ENCODE data around the gene CUL3. TPM values are rescaled to one million over a fixed set of nuclear protein-coding genes. Genes with fewer than 3 reads are reported as not detected.

CUL3 gene
- total and polyA plus RNA-seq, 10 of the 15 experiments (the other 5 are each of a cell fraction or from before 2014, with no cell fraction given) = 22.0 to 95.4 (median 53.4) TPM

DNA sequence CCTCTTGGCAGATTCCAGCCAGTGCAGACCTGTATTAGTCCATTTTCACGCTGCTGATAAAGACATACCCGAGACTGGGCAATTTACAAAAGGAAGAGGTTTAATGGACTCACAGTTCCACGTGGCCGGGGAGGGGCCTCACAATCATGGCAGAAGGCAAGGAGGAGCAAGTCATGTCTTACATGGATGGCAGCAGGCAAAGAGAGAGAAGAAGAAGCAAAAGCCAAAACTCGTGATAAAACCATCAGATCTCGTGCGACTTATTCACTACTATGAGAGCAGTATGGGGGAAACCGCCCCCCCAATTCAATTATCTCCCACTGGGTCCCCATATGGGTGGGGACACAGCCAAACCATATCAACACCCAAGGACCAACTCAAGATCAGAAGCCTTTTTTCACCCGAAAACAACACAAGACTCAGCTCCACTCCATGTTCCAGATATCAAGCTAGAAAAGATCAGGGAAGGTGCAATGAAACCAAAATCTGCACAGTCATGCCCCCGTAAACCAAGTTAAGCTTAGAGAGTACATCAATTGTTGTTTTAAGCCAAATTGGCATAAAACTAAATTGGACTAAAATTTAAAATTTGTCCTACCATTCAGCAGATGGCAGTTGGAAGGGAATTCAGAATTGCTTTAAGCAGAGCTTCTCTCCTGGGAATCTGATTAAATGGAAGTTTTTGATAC is 127.6 kb downstream of the CUL3 start:
- Histone ChIP-seq H3K4me1 (ENCODE audit: control insufficient read depth, insufficient read depth, low read length) (no peaks in the 10 kb centered on the region), H3K9ac (ENCODE audit: control insufficient read depth, insufficient read depth, low read length) (no peak overlapping the region), H3K4me2 (ENCODE audit: control insufficient read depth, insufficient read depth) (no peak overlapping the region), H3K27ac (ENCODE audit: control insufficient read depth, insufficient read depth) (no peak overlapping the region), H3K4me3 (no peak overlapping the region), H3K9me3 (replicated peaks; ENCODE audit: control insufficient read depth, insufficient read depth, low read length) (no peaks in the 10 kb centered on the region), H3K79me2 (ENCODE audit: control insufficient read depth, insufficient read depth, low read length) (no peaks in the 10 kb centered on the region), H4K20me1 (ENCODE audit: control insufficient read depth, insufficient read depth) (no peaks in the 10 kb centered on the region), H2AFZ (ENCODE audit: control insufficient read depth, low read depth, low read length) (no peak overlapping the region), H3K27me3 (replicated peaks in 1 of 2; ENCODE audit: control insufficient read depth in 2 of 2, insufficient read depth in 2 of 2, low read length in 1 of 2) (no peaks in the 10 kb centered on the region), H3K36me3 (ENCODE audit: control insufficient read depth in 2 of 2, insufficient read depth in 2 of 2, low read length in 1 of 2) (no peaks in the 10 kb centered on the region)
- CTCF ChIA-PET = interaction anchor here (0.6 to 1.1 kb wide), 3 partner anchors 8 to 194 kb away, joined by 3 to 4 read pairs (median 3); no protein-coding TSS in a partner anchor
- in situ Hi-C loops (cut with MboI) = no loop called here
- TF ChIP-seq EED (IDR thresholded peaks at IDR 0.05; ENCODE audit: low read depth) = no peak
- TF ChIP-seq JUND (IDR thresholded peaks at IDR 0.05; ENCODE audit: low read depth, low read length) = no peak
- TF ChIP-seq CBX5 (IDR thresholded peaks at IDR 0.05; ENCODE audit: low read depth) = no peak
- TF ChIP-seq, protein P1, sequence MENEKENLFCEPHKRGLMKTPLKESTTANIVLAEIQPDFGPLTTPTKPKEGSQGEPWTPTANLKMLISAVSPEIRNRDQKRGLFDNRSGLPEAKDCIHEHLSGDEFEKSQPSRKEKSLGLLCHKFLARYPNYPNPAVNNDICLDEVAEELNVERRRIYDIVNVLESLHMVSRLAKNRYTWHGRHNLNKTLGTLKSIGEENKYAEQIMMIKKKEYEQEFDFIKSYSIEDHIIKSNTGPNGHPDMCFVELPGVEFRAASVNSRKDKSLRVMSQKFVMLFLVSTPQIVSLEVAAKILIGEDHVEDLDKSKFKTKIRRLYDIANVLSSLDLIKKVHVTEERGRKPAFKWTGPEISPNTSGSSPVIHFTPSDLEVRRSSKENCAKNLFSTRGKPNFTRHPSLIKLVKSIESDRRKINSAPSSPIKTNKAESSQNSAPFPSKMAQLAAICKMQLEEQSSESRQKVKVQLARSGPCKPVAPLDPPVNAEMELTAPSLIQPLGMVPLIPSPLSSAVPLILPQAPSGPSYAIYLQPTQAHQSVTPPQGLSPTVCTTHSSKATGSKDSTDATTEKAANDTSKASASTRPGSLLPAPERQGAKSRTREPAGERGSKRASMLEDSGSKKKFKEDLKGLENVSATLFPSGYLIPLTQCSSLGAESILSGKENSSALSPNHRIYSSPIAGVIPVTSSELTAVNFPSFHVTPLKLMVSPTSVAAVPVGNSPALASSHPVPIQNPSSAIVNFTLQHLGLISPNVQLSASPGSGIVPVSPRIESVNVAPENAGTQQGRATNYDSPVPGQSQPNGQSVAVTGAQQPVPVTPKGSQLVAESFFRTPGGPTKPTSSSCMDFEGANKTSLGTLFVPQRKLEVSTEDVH (IDR thresholded peaks at IDR 0.05; ENCODE audit: low read depth, partially characterized antibody) = no peak
- no peak for TF ChIP-seq POU2F2 (IDR thresholded peaks at IDR 0.05; ENCODE audit: borderline replicate concordance, low read depth, low read length)
- TF ChIP-seq PAX8 (IDR thresholded peaks at IDR 0.05) = no peak
- no peak for TF ChIP-seq ETV6 (conservative IDR thresholded peaks at IDR 0.05 in 1 of 2, IDR thresholded peaks at IDR 0.05 in 1 of 2; ENCODE audit: borderline replicate concordance in 1 of 2, low read depth in 1 of 2)
- no peak for TF ChIP-seq NFIC (IDR thresholded peaks at IDR 0.05; ENCODE audit: low read depth, low read length)
- no peak for TF ChIP-seq SUPT20H (IDR thresholded peaks at IDR 0.05; ENCODE audit: borderline replicate concordance, control insufficient read depth, low read depth, low read length)
- TF ChIP-seq, protein P2, sequence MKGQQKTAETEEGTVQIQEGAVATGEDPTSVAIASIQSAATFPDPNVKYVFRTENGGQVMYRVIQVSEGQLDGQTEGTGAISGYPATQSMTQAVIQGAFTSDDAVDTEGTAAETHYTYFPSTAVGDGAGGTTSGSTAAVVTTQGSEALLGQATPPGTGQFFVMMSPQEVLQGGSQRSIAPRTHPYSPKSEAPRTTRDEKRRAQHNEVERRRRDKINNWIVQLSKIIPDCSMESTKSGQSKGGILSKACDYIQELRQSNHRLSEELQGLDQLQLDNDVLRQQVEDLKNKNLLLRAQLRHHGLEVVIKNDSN (IDR thresholded peaks at IDR 0.05; ENCODE audit: borderline replicate concordance, extremely low read length, insufficient read depth, low read depth, low read length) = no peak
- no peak for TF ChIP-seq IKZF1 (conservative IDR thresholded peaks at IDR 0.05)
- no peak for TF ChIP-seq NR2F1 (conservative IDR thresholded peaks at IDR 0.05)
- no peak for TF ChIP-seq SIX5 (IDR thresholded peaks at IDR 0.05; ENCODE audit: low read depth, low read length, severe bottlenecking)
- POLR2A ChIA-PET = no interaction called here
- RAD21 ChIA-PET (ENCODE audit: unreplicated experiment) = no interaction called here
- intact Hi-C loops (cut with micrococcal nuclease; ENCODE audit: unreplicated experiment) = no loop called here
- SMC1A ChIA-PET (ENCODE audit: uncharacterized antibody, unreplicated experiment) = interaction anchor here (0.9 to 1.3 kb wide), 2 partner anchors 12 to 16 kb away, joined by 3 to 6 read pairs; no protein-coding TSS in a partner anchor
- DNase-seq (ENCODE audit: low read depth, low spot score) (no peak), FAIRE-seq (no peak), ATAC-seq (no peak)
- WGBS (ENCODE audit: insufficient coverage, insufficient replicate concordance, low lambda C conversion rate, missing lambda C conversion rate) = 63% methylated on average over 10 of the region's 10 CpGs
- BruUV-seq (replicated peaks) = no TSS peak

All from GM12878 (cell line).